HG02678 (cell line): ENCODE data around the gene MRPL38.

Source experiments
- ATAC-seq: cut with Tn5 transposase; IDR thresholded peaks from one replicate; pipeline ENCODE4 v1.9.1; 2021; ENCODE audit warnings: mild to moderate bottlenecking, moderate library complexity; ENCODE audit not compliant: unreplicated experiment

MRPL38 gene

DNA sequence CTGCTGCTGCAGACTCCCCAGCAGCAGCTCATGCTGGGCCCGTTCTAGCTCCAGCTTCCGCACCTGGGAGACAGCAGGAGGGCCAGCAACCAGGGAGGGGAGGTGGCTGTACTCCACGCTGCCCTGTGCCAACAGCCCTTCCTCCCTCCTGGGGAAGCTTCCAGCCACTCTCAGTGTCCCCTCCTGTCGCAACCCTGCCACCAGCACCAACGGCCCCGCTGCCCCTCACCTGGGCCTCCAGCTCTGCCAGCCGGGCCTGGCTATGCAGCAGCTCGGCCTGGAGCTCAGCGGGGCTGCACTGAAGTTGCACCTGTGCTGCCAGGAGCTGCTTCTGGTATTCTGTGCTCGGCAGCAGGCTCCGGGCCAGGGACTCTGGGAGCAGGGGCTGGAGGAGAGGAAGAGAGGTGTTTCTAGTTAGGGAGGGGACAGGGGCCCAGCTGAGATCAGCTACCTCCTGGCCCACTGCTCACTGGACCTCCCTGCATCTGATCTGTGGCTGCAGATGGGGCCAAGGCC, 15.4 kb upstream of the MRPL38 start:
- no peak for ATAC-seq

DNA sequence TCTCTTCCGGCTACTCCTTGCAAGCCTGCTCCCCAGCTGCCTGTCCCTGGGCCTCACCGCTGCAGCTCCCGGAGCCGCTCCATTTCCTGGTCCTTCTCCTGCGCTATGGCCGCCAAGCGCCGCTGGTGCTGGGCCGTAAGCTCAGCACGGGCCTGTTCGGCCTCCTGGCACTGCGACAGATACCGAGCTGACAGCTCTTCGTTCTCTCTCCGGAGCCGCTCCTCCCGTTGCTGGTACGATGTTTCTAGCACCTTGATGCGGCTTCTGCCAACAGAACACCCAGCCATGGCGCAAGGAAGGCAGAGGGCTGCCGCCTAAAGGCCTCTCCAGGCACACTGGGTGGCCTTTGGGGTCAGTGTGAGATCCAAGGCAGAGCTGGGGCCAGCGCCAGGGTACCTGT, 14.9 kb upstream of the MRPL38 start:
- ATAC-seq = no peak

DNA sequence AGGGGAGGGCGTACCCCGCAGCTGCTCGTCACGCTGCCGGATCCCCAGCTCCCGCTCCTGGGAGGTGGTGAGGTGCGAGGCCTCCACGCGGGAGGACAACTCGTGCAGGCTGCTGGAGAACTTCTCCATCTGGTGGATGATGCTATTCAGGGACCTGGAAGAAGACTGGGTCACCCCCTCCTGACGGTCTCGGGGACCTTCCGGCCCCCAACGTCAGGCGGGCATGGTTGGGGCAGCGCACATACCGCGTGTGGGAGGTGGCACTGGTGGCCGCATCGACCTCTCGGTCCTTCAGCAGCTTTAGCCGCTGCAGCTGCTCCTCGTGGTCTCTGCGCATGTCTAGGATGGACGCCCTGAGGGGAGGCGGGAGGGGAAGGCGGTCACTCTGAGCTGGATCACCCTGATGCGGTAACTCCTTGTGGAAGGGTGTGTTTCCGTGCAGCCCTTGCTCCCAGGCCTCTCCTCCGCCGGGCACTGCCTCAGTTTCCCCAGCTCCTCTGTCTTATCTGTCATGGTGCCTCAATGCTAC, 13.3 kb upstream of the MRPL38 start:
- no peak for ATAC-seq

DNA sequence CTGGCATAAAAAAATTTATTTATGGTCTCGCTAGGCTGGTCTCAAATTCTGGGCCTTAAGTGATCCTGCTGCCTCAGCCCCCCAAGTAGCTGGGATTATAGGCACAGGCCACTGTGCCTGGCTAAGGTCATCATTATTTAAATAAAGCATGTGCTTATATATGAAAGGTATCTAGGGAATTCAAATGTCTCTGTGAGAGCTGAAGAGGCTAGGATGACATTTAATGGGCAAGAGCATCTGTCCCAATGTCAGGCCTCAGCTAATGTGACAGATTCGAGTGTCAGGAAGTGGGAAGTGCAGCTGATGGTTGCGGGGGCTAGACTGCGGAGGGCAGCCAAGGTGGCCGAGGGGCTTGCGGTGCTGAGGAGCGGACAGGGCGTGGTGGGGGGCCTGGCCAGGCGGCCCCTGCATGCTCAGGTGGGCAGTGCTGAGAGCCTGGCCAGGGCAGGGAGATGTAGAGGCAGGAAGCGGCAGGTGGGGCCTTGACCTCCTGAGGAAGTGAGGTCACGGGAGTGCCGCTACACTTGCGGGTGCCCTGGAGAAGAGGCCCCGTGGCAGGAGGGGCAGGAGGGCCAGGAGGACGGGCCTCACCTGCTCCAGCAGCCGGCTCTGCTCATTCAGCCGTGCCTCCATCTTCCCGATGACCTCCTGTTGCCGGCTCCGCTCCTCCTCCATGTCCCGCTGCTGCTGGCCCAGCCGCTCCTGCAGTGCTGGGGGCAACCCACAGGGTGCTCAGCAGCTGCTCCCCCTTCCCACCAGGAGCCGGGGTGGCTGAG, 12.6 kb upstream of the MRPL38 start:
- ATAC-seq = no peak

DNA sequence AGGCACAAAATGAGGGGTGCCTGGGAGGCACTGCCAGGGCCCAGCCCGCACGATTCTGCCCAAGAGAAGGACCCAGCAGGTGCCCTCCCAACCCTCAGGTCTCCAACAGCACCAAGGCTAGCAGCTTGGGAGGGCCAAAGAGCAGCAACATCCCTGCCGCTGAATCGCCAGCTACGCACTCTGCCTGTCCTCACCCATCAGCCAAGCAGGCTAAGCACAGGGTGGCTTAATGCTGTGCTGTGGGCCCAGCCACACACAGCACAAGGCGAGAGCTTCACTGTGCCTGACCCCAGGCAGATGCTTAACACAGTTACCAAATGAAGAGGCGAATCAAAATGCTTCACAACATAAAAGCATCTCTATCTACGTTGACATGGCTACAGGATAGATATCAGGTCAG, 10.6 kb upstream of the MRPL38 start:
- ATAC-seq = no peak

DNA sequence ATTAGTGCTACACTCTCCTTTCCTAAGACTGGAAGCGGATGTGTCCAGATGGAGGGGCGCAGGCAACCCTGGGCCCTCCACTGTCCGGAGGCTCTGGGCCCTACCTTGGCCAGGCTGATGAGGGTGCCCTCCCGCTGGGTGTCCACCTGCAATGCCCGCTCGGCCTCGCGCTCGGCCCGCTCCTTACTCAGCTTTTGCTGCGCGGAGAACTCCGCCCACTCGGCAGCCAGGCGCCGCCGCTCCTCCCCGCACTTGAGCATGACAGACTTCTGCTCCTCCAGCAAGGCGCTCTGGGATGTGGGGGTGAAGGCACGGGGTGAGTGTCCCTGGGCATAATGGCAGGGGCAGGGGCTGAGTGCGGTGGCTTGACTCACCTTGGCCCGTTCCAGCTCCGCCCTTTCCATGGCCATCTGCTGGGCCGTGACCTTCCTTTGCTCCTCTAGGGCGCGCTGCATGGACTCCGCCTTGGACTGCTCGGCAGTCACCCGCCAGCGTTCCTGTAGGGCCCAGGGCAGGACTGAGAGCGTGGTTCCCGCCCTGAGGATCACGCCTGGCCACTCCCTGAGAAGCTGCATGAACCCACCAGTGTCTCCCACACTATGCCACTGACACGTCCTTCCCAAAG, 10.1 kb upstream of the MRPL38 start:
- no peak for ATAC-seq

DNA sequence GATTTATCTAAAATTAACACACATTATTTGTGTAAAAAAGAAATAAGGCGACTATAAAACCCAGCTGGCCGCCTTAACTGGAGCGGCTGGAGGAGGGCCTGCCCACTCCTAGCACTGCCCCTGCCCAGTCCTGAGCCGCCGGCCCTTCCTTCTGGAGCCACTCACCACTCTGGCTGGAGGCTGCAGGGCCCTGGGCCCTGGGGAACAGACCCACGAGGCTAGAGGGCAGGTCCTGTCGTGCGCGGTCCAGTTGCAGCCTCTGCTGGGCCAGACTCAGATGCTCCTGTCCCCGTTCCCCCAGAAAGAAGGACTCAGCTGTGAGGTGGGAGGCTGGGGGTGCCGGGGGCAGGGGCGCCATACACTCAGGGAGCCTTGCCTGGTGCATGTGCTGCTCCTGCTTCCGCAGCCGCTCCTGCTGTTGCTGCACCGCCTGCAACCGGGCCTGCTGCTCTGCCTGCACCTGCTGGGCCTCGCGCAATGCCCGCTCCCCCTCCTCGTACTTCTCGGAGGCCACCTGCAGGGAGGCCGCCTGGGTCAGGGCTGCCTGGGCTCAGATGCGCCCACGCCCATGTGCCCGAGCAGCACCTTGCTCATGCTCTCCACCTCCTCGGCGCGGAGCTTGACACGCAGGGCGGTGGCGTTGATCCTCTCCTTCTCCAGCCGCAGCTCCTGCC, 9.0 kb upstream of the MRPL38 start:
- ATAC-seq = no peak

DNA sequence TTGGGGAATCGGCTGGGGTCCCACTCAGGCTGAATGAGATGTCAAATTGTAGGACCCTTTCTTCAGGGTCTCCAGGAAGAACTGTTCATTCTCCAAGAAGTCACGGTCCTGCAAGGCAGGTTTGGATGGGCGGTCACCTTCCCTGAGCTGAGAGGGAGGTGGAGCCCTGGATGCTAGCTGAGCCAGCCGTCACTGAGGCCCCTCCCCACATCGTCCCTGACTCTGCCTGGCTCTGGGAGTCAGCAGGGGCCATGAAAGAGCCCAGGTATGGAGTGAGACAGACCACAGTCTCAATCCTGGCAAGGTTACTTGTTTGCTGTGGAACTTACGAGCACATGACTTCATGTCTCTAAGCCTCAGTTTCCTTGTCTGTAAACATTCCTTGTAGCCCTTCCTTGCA, 6.0 kb upstream of the MRPL38 start:
- ATAC-seq = no peak

DNA sequence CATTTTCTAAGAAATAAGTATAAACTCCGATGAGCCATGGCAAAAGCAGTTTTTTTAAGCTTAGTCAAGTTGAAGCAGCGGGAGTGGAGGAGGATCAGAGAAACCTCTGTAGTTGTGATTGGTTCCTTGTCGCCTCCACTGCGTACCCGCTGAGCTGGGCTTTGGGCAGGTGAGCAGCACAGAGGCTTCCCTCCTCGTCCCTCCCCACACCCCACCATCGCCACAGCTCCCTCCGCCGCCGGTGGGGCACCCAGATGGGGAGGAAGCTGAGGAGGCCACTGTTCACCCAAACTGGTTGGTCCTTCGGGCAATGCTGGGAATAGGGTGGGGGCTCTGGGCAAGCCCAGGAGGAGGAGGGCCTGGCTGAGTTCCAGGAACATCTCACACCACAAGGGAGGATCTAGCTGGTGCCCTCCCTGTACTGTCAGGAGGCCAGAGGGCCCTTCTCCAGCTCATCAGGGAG, 5.2 kb upstream of the MRPL38 start:
- ATAC-seq = no peak

DNA sequence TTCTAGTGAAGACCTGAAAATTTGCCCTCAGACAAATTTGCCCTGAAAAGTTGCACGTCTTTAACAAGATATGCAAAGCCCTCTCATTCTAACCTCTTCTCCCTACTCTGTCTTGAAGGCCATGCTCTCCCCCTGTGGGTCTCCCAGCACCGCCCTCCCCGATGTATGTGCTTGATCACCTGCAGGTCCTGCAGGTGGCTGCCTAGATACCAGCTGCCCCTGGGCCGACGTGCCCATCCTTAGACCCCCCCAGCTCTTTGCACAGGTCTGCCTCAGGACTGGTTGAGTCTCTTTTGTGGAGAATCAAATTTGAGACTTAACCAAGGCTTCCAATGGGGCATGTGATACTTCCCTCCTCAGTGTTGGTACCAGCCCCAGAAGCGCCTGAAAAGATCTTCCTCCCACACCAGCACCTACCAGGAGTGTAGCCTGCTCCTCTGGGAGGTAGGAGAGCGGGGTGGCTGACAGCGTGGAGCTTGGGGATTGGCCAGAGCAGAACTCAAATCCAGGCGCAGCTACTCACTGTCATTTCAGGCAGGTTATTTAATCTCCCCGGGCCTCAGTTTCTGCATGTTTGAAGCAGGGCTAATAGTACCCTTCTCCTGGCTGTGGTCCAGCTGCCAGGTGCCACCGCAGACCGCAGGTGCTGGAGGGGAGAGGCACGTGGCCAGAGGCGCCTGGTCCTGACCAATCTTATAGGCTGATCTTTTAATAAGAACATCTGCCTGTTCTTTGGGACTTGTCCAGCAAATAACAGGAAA, 4.5 kb upstream of the MRPL38 start:
- ATAC-seq = no peak

DNA sequence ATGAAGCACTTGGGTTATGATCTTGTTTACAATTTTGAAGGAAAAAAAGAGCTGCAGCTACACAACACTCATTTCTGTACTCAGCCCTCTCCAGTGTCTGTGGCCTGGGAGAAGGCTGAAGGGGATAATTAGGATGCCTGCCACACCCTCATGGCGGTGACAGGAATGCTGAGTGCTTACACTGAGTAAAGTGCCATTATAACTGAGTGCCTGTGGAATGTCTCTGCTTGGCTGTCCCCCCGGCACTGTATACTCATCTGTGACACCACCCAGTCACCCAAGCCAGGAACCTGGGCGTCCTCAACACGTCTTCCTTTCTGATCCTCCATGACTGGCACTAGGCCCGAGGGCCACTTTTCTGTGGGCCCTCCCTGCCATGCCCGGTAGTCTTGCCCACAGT, 3.5 kb upstream of the MRPL38 start:
- no peak for ATAC-seq

DNA sequence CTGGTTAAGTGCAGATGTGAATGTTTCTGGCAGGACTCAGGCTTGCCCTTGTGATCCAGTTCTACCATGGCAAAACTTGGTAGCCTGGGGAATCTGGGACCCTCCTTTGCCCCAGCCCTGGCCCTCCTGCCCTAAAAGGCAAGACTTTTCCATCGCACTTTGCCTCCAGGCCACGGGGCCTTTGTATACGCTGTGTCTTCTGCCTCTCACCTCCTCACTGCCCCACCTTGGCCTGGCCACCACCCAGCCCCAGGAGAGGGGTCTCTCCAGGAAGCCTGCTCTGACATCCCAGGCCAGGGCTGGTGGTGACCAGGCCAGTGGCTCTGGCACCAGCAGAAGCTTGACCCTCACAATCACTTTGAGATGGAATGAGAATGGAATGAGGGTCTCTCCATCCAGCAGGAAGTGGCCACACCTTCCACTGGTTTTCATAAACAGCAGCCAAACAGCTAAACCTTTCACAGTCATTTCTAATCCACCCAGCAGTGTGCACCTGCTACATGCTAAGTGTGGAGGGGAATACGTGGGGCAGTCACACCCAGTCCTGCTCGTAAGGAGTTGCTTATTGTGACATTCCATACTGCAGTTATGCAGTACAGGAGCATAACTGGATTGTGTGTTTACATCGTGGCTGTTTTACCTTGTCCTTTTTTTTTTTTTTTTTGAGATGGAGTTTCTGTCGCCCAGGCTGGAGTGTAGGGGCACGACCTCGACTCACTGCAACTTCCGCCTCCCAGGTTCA, 1.6 kb upstream of the MRPL38 start:
- no peak for ATAC-seq

DNA sequence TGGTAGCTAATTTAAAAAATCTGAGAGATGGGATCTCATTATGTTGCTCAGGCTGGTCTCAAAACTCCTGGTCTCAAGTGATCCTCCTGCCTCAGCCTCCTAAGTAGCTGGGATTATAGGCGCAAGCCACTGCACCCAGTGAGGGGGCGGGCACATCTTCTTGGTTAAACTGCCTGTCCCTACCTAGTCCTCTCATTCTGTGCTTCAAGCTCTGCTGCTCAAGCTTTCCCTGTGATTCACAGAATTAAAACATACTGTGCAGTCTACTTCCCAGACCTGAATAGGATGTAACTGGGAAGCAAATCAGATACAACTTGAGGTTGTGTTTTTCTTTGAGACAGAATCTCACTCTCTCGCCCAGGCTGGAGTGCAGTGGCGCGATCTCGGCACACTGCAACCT, 2.3 kb downstream of the MRPL38 start:
- no peak for ATAC-seq

DNA sequence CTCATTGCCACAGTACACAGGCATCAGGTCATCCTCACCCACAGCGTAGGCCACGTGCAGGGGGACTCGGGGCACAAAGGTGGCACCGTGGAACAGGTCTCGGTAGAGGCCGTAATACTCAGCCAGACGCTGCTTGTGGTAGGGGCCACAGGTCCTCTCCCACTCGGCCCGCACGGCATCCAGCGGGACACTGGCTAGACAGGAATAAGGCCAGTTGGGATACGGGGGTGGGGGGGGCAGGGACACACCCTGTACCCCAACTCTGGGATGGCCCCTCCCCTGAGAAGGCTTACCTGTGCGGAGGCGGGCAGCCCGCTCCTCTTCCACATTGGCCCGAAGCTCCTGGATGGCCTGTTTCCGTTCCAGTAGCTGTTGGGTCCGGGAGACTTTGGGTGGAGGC, 3.0 kb downstream of the MRPL38 start:
- no peak for ATAC-seq

DNA sequence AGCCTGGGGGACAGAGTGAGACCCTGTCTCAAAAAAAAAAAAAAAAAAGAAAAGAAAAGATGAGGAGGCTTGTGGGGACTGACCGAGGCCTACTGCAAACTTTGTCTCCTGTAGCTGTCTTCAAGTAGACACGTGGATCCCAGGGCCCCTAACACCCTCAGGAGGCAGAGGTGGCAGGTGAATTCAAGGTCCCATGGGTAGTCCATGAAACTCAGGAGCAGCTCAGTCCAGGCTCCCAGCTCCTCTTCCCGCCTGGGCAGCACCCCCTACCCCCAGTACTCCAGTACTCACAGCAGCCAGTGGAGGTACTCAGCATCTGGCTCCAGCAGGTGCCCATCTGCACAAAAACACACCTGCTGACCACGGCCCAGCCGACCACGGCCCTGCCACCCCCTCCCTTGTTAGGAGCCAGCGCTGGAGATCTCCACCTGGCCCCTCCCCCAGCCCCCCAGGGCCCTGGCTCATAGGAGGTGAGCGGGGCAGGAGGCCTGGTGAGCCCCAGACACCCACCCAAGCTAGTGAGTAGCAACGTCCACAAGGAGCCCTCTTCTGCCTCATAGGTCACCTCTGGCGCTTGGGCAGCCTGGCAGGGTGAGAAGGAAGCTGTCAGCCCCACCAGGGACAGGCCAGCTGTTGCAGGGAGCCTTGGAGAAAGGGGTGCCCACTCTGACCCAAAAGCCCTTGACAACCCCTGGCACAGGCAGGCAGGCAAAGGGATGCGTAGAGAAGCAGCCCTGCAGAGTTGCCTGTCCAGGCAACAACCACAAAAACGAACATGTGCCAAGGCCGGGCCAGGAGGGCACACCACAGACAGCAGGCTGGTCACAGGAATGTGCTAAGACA, 3.8 kb downstream of the MRPL38 start:
- ATAC-seq = no peak

DNA sequence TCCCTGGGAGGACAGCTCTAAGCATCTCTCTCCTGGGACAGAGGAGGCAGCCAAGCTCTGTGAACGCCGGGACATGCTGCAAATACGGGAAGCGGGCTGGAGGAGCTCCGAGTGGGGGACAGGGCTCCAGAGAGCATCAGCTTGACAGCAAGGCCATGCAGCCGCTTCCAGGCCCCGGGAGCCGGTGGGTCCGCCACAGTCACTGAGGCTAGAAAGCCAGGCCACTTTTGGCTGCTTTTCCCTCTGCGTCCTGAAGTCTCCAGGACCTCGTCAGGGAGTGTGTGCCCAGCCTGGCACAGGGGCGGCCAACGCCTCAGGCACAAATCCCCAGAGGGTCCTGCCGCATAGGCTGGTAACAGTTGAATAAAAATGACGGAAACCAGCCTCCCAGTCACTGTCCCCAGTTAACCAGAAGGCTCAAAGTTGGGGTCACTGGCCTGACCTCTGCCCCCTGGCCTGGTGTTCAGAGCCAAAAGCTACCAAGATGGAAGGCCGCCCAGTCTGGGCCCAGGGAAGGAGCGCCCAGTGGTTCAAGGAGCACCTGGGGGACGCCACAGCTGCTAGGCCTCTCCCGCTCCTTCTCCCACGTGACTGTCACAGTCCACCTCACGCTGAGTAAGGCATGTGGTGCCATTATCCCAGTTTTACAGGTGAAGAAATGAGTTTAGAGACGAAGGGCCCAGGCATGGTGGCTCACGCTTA, 4.8 kb downstream of the MRPL38 start:
- ATAC-seq = no peak

DNA sequence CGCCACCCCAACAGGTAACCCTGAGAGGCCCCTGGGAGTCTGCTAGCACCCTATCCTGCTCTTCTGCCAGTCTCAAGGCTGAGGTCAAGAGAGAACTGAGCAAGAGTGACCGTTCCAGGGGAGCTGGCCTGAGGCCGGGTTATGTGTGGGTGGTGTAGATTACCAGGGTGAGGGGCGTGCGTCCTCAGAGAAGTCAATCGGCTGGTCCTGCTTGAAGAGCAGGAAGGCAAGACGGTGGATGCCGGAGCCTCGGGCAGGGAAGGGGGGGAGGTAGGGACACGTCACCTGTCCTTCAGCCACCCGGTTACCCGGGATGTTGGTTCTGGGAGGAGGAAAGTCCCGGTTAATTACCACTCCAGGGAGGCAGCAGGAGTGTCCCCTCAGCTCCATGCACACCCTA, 5.3 kb downstream of the MRPL38 start:
- no peak for ATAC-seq

DNA sequence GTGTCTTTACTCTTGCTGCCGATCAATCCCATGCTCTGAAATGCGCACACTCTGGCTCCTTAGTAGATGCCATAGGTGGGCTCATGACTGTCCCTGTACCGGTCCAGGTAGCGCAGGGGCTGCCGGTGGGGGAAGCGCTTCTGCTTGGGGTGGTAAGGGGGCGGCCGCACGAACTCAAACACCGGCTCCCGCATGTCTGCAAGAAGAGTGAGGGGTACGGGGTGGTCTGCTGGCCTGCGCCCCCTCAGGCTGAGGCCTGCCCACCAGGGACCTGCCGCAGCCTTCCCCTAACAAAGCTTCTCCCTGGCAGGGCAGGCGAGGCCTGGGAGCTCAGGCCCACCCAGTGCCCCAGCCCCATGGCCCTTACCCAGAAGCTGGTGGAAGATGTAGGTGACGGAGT, 5.9 kb downstream of the MRPL38 start:
- no peak for ATAC-seq

DNA sequence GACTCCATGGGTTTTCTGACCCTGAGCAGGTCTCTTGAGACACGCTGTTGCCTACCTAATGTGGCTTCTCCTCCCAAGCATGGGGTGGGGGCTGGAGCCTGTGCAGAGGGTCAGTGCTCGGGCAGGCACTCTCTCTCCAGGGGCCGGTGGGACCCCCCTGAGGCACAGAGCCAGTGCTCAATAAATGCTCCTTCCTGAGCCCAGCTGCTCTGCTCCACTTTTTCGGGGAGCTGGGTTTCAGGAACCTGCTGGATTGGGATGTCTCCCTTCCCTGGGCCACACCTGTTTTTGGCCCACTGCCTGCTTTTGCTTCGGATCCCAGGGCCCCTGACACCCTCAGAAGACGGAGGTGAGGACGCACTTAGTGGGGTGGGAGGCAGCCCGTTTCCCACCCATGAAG, 6.6 kb downstream of the MRPL38 start:
- ATAC-seq = no peak
